ENCODE measurements around the gene COL2A1.

Gene COL2A1

GRCh38 chr12:48010366-48010970 lies 6.2 kb upstream of the COL2A1 start:
- no peak for DNase-seq

- DNase-seq, result no peak
Observed at GRCh38 chr12:48009471-48009870, 5.2 kb upstream of the COL2A1 start.

DNA sequence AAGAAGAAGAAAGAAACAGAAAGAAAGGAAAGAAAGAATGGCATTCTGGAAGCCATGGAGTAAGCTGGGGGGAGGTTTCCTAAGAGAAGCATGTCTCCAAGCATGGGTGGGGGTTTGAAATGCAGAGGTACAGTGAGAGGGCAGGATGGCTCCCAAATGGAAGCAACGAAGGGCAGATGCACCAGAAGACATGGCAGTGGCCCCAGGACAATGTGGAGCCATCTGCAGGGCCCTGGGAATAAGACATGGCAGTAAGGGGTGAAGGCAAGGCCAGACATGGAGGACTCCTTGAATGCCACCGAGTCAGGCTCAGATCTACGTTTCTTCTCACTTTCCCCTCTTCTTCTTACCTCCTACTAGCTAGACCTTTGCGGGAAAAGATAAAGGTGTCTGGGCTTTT lies 4.7 kb upstream of the COL2A1 start:
- no peak for DNase-seq

DNA sequence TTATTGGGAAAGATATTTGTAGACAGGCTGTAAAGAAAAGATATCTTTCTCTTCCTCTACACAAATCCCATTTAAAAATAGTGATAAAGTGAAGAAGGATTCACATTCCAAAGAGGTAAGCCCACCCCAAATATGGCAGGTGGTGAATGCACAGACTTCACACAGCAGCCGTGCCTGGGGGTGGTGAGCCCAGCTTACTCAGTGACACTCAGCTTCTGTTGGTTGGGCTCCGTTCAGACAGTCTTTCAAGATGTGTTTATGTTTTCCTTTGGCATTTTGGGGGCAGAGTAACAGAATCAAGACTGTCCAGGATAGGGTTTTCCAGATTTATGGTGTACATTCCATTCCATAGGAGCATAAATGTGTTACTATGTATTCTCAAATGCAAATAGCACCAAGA lies 4.1 kb upstream of the COL2A1 start:
- DNase-seq, result no peak

GRCh38 chr12:48007206-48007605 lies 2.9 kb upstream of the COL2A1 start:
- no peak for DNase-seq

- no peak for DNase-seq
Observed at GRCh38 chr12:48005750-48006021, 1.4 kb upstream of the COL2A1 start.

DNA sequence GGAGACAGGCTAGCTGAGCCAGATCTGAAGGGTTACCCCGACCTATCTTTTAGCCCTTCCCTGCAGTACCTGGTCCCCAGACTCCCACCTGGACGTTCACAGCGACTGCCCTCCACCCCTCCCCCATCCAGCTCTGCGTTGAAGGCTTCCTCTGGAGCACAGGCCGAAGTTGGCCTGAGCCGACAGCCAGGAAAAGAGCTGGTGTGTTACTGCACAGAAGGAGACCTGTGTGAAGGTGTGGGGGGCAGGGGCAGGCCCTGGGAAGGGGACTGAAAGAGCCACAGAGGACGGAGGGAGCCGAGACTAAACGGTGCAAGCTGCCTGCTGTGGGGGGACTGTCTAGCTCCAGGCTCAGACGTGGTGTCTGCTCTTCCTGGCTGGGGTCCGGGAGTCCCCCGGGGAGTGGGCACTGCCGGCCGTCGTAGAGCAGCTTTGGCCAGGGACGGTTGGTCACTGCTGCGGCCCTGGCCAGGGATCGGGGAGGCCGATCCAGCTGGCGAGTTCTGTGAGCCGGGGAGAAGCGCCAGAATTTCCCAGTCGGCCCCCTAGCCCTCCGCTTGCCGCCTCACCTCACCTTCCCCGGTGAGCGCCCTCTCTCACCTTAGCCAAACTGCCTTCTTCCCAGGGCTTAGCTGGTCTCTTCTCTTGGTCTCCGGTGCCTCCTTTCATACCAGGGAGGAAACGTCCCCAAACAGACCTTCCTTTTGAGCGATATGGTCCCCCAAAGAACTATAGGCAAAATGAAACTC lies 899 bp upstream of the COL2A1 start:
- DNase-seq, result no peak

GRCh38 chr12:48003226-48004052 lies 837 bp downstream of the COL2A1 start:
- DNase-seq, result no peak

GRCh38 chr12:48002773-48003218 lies 1.5 kb downstream of the COL2A1 start:
- DNase-seq, result no peak

GRCh38 chr12:48002414-48002730 lies 1.9 kb downstream of the COL2A1 start:
- DNase-seq, result no peak

- DNase-seq, result no peak
Observed at GRCh38 chr12:48001505-48002413, 2.5 kb downstream of the COL2A1 start.

- DNase-seq, result peak; percentile 14
Observed at GRCh38 chr12:48000878-48001504, 3.3 kb downstream of the COL2A1 start.

DNA sequence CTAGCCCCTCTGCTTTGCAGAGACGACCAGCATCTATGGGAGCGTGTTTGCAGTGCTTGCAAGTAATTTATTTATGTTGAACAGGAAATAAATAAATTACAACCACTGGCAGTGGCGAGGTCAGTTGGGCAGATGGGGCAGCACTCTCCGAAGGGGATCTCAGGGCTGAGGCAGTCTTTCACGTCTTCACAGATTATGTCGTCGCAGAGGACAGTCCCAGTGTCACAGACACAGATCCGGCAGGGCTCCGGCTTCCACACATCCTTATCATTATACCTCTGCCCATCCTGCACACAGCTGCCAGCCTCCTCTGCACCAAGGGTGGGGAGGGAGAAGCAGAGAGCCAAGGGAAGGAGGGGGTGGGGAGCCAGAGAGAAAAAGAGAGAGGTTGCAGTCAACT lies 4.5 kb downstream of the COL2A1 start:
- no peak for DNase-seq

GRCh38 chr12:47997321-47997720 lies 7.0 kb downstream of the COL2A1 start:
- DNase-seq, result no peak

DNA sequence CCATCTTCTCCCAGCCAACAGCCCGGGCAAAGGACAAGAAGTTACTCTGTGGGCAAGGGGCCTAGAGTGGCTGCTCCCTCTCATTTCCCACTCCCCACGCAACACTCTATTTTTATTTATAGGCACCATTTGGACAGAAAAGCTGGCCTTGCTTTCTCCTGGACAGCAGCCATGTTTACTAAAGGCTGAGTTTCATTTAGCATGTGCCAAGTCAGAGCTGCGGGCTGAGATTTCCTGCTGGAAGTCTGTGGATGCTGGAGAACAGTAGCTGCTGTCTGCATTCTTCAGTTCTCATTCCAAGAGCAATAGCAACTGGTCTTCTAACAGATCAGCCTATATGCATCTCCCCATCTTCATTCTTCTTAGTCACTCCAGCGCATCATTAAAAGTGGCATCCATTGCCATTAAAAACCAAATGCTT lies 8.3 kb downstream of the COL2A1 start:
- no peak for DNase-seq

DNA sequence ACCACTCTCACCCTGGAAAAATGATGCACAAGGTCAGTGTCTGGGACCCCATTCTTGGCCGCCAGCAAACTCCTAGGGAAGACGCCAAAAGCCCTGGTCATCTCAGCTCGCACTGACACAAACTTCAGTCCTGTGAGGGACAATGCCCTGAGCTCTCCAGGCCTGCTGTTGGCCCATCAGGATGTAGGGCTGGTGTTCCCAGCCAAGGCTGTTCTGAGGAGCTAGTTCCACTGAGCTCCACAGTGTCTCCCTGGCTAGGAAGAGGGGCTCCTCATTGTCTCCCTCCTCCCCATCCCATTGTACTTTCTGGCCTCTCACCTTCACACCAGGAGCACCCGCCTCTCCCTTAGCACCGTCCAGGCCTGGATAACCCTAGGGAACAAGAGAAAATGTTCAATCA lies 10.8 kb downstream of the COL2A1 start:
- no peak for DNase-seq

DNA sequence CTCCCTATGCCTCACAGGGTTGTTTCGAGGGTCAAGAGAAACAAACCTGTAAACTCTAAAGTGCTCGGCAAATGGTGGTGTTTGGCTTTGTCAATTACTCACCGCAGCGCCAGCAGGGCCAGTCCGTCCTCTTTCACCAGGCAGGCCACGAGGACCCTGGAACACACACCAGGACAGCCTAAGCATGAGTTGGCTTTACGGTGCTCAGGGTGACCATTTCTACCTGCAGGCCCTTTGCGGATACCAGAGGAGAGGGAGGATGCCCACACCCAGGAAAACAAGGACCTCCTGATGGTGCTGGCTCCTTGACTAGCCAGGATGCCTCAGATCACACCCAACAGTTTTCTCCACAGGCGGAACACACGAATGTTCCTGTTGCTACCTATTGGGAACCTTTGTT lies 11.5 kb downstream of the COL2A1 start:
- DNase-seq, result no peak

DNA sequence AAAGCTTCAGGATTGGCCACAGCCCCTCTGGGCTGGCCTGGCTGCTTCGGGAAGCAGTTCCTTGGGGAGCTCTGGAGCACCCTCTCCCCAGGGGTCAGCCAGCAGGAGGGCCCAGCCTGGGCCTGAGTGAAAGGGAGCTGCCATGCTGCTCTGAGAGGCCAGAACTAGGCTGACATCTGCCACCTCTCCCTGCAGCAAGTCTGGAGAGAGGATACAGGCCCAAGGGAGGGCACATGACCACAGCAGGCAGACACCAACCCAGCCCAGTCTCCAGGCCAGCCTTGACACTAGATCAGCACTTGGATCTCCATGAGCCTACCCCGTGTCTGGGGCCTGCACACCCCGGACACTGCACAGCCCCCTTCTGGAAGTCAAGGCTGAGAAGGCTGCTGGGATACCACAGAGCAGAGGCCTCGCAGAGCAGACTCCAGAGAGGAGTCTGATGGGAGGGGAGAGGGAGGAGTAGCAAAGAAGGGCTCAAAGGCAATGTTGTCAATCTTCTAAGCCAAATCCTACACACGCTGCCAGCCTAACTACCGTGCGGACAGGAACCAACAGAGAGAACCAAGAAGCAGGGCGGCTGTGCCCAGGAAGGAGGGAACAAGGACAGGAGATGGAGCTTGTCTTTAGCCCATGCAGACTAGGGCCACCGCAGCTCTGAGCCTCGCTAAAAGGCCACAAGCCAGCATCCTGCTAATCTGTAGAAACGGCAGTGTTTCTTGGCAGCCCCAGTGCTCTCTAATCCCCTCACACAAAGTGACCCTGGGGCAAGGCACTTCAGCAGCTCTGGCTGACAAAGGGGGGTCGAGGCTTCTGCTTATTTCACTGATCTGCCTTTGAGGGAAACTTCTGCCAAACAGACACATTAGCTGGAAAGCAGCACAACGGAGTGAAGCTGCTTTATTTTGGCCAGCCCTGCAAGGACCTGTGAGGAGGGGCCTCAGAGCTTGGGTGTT lies 12.9 kb downstream of the COL2A1 start:
- DNase-seq, result no peak

DNA sequence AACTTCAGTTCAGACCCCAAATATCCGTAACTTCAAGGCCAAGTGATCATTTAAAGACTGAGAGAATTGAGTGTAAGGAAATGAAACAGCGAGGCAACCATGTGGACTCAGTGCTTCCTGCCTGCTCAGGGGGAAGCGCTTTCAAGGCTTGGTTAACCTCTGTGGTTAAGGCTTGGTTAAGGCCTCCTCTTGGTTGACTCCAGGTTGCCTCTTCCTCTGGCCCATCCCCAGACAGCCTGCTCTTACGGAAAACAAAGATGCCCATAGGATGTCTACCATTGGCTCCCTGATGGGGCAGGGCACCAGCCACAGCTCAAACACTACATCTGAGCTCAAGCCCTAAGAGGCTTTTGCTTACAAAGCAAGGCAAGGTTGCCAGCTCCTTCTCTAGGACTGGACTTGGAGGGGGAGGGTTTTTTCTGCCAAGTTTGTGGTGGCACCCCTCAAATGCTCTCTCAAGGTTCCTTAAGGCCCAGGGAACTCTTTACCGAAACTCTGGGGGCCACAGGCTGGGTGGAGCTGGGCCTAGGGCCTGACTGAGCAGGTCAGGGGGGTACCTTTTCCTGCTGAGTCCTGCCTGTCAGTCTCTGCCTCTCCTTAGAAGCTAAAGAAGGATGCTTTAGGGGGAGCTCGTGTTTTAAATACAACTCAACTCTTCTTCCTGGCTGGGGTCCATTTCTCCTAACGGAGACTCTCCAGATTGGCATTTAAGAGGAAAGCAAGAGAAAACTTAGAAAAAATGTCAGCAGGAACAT lies 13.7 kb downstream of the COL2A1 start:
- DNase-seq, result no peak

DNA sequence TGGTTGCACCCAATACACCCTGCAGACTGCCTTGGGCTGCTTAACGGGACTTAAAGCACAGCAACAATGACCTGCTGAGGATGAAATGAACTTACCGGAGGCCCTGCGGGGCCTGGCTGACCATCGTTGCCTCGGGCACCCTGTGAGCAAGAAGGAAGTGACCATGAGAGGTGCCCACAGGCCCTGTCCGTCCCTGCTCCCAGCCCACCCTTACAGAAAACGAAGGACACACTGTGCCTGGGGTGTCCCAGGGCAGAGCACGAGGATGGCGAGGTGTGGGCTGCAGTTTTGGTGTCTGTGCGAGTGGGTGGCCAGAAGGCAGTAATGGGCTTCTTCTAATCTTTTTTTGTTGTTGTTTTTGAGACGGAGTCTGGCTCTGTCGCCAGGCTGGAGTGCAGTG lies 14.6 kb downstream of the COL2A1 start:
- DNase-seq, result no peak

- DNase-seq, result no peak
Observed at GRCh38 chr12:47989023-47989417, 15.3 kb downstream of the COL2A1 start.

Data from NCI-H1694 (cell line).